ENCODE measurements around the gene FAM98C.

FAM98C gene

GRCh38 chr19:38385057-38385803 lies 17.7 kb upstream of the FAM98C start:
- DNase-seq: no peak
- H3K4me2 ChIP-seq (ENCODE audit: low read depth, low read length): no peak overlapping the region
- H3K27me3 ChIP-seq (replicated peaks; ENCODE audit: insufficient read depth, low read length): peaks cover 17% of the 10 kb centered on the region
- H2AFZ ChIP-seq (ENCODE audit: low read length): no peak overlapping the region
- no peak overlapping the region for H3K27ac ChIP-seq (ENCODE audit: low read length)
- H4K20me1 ChIP-seq (ENCODE audit: insufficient read depth, low read length): no peaks in the 10 kb centered on the region
- TF ChIP-seq EZH2 (optimal IDR thresholded peaks at IDR 0.05; ENCODE audit: low read depth, low read length): no peak
- TF ChIP-seq EZH2phosphoT487 (IDR thresholded peaks at IDR 0.05; ENCODE audit: low read length): no peak
- TF ChIP-seq CTCF (IDR thresholded peaks at IDR 0.05; ENCODE audit: low read length): no peak
- H3K4me1 ChIP-seq (ENCODE audit: low read length): 0 out of 2 replicates have a peak, but pooled peaks cover 2% of the 10 kb centered on the region
- no peaks in the 10 kb centered on the region; the same call in 1 of the 2 replicates for H3F3A ChIP-seq (ENCODE audit: insufficient read depth, low read length)
- no peak overlapping the region for H3K9ac ChIP-seq (ENCODE audit: low read length)
- H3K36me3 ChIP-seq (replicated peaks; ENCODE audit: insufficient read depth, low read length): peaks cover 4% of the 10 kb centered on the region; the same call in 1 of the 2 replicates
- H3K4me3 ChIP-seq (ENCODE audit: low read length): no peak overlapping the region
- no peaks in the 10 kb centered on the region; the same call in 1 of the 2 replicates for H3K79me2 ChIP-seq (ENCODE audit: low read length)
- H3K9me2 ChIP-seq (replicated peaks; ENCODE audit: insufficient read depth, low read length): no peaks in the 10 kb centered on the region
- no peaks in the 10 kb centered on the region for H3K9me3 ChIP-seq (replicated peaks; ENCODE audit: insufficient read depth, low read length)

- Histone ChIP-seq H3K9me3 (replicated peaks; ENCODE audit: insufficient read depth, low read length) (no peaks in the 10 kb centered on the region), H3K36me3 (replicated peaks; ENCODE audit: insufficient read depth, low read length) (peaks cover 4% of the 10 kb centered on the region; the same call in 1 of the 2 replicates), H3K4me3 (ENCODE audit: low read length) (no peak overlapping the region), H3K27me3 (replicated peaks; ENCODE audit: insufficient read depth, low read length) (peaks cover 22% of the 10 kb centered on the region), H3K4me2 (ENCODE audit: low read depth, low read length) (no peak overlapping the region), H3F3A (ENCODE audit: insufficient read depth, low read length) (no peaks in the 10 kb centered on the region; the same call in 1 of the 2 replicates), H3K4me1 (ENCODE audit: low read length) (0 out of 2 replicates have a peak, but pooled peaks cover 2% of the 10 kb centered on the region), H3K79me2 (ENCODE audit: low read length) (no peaks in the 10 kb centered on the region), H2AFZ (ENCODE audit: low read length) (no peak overlapping the region), H3K9me2 (replicated peaks; ENCODE audit: insufficient read depth, low read length) (no peaks in the 10 kb centered on the region), H3K27ac (ENCODE audit: low read length) (no peak overlapping the region), H4K20me1 (ENCODE audit: insufficient read depth, low read length) (no peaks in the 10 kb centered on the region), H3K9ac (ENCODE audit: low read length) (no peak overlapping the region)
- TF ChIP-seq EZH2 (optimal IDR thresholded peaks at IDR 0.05; ENCODE audit: low read depth, low read length) (no peak), EZH2phosphoT487 (IDR thresholded peaks at IDR 0.05; ENCODE audit: low read length) (no peak), CTCF (IDR thresholded peaks at IDR 0.05; ENCODE audit: low read length) (no peak)
- no peak for DNase-seq
Observed at GRCh38 chr19:38385804-38386257, 17.1 kb upstream of the FAM98C start.

- Histone ChIP-seq H4K20me1 (ENCODE audit: insufficient read depth, low read length) (no peaks in the 10 kb centered on the region), H3K4me3 (ENCODE audit: low read length) (no peak overlapping the region), H3K4me1 (ENCODE audit: low read length) (0 out of 2 replicates have a peak, but pooled peaks cover 2% of the 10 kb centered on the region), H3K9me2 (replicated peaks; ENCODE audit: insufficient read depth, low read length) (no peaks in the 10 kb centered on the region), H3K9ac (ENCODE audit: low read length) (no peak overlapping the region), H3K27ac (ENCODE audit: low read length) (no peak overlapping the region), H3K9me3 (replicated peaks; ENCODE audit: insufficient read depth, low read length) (no peaks in the 10 kb centered on the region), H3K4me2 (ENCODE audit: low read depth, low read length) (peak overlapping the region; percentile 87), H3K27me3 (replicated peaks; ENCODE audit: insufficient read depth, low read length) (peaks cover 28% of the 10 kb centered on the region), H3F3A (ENCODE audit: insufficient read depth, low read length) (no peaks in the 10 kb centered on the region; the same call in 1 of the 2 replicates), H3K36me3 (replicated peaks; ENCODE audit: insufficient read depth, low read length) (peaks cover 4% of the 10 kb centered on the region; the same call in 1 of the 2 replicates), H3K79me2 (ENCODE audit: low read length) (no peaks in the 10 kb centered on the region), H2AFZ (ENCODE audit: low read length) (no peak overlapping the region)
- no peak for DNase-seq
- TF ChIP-seq EZH2 (optimal IDR thresholded peaks at IDR 0.05; ENCODE audit: low read depth, low read length) (no peak), EZH2phosphoT487 (IDR thresholded peaks at IDR 0.05; ENCODE audit: low read length) (no peak), CTCF (IDR thresholded peaks at IDR 0.05; ENCODE audit: low read length) (no peak)
Observed at GRCh38 chr19:38386300-38386970, 16.5 kb upstream of the FAM98C start.

Measured in MM.1S (cell line).